Neural progenitor cell (in vitro differentiated cells): Measurements from ENCODE around the gene ST8SIA5.

Source experiments
- EZH2 ChIP-seq: fragments of 200-600 bp; sonication (generic); IDR thresholded peaks from 2 replicates; pipeline ENCODE4 v1.6.1; 2017; ENCODE audit warnings: antibody characterized with exemption, mild to moderate bottlenecking, moderate library complexity
- EZH2phosphoT487 ChIP-seq: fragments of 200-600 bp; sonication (generic); IDR thresholded peaks from 2 replicates; pipeline ENCODE4 v1.6.1; 2017; ENCODE audit warnings: antibody characterized with exemption
- TF ChIP-seq, protein P1 (sequence below): fragments of 200-600 bp; sonication (generic); IDR thresholded peaks from 2 replicates; pipeline ENCODE4 v1.5.1; 2017; ENCODE audit warnings: antibody characterized with exemption, mild to moderate bottlenecking

DNA sequence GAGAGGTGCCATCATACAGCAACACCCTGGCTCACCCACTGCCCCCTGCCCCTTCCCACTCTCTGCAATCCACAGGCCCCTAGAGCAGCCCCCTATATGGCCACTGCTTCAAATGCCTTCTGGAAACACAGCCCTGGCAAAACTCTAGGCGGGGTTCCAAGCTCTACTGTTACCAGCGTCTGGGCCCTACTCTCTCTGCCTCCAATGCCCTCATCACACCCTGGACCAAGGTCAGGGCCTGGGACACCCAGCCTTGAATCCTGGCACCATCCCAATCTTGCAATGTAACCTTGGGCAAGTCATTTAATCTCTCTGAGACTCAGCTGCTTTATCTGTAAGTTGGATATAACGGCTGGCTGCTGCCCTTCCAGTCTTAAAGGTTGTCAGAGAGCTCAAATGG lies 60.6 kb downstream of the ST8SIA5 start:
- TF ChIP-seq EZH2: no peak
- TF ChIP-seq, protein P1, sequence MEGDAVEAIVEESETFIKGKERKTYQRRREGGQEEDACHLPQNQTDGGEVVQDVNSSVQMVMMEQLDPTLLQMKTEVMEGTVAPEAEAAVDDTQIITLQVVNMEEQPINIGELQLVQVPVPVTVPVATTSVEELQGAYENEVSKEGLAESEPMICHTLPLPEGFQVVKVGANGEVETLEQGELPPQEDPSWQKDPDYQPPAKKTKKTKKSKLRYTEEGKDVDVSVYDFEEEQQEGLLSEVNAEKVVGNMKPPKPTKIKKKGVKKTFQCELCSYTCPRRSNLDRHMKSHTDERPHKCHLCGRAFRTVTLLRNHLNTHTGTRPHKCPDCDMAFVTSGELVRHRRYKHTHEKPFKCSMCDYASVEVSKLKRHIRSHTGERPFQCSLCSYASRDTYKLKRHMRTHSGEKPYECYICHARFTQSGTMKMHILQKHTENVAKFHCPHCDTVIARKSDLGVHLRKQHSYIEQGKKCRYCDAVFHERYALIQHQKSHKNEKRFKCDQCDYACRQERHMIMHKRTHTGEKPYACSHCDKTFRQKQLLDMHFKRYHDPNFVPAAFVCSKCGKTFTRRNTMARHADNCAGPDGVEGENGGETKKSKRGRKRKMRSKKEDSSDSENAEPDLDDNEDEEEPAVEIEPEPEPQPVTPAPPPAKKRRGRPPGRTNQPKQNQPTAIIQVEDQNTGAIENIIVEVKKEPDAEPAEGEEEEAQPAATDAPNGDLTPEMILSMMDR: no peak
- TF ChIP-seq EZH2phosphoT487: no peak
